CD4-positive, alpha-beta T cell treated with Interleukin-17A for 4 hours (primary cell): ENCODE measurements around the gene CSNK1D.

Source experiments
- DNase-seq: peaks from one replicate; pipeline ENCODE4 v3.0.0-alpha.2; 2020; ENCODE audit warnings: mixed read lengths

Gene CSNK1D

GRCh38 chr17:82249896-82250581, 23.5 kb downstream of the CSNK1D start:
- DNase-seq = no peak

GRCh38 chr17:82248815-82249674, 24.5 kb downstream of the CSNK1D start:
- no peak for DNase-seq

- no peak for DNase-seq
Measured at GRCh38 chr17:82247856-82248671, 25.4 kb downstream of the CSNK1D start.

- no peak for DNase-seq
Measured at GRCh38 chr17:82247182-82247823, 26.2 kb downstream of the CSNK1D start.

GRCh38 chr17:82246365-82247181, 26.9 kb downstream of the CSNK1D start:
- no peak for DNase-seq

- DNase-seq = no peak
Measured at GRCh38 chr17:82246040-82246364, 27.5 kb downstream of the CSNK1D start.

GRCh38 chr17:82245134-82246039, 28.1 kb downstream of the CSNK1D start:
- DNase-seq = no peak

- DNase-seq = no peak
Measured at GRCh38 chr17:82244413-82245133, 28.9 kb downstream of the CSNK1D start.

GRCh38 chr17:82243648-82244412, 29.7 kb downstream of the CSNK1D start:
- DNase-seq = no peak

- no peak for DNase-seq
Measured at GRCh38 chr17:82242977-82243647, 30.4 kb downstream of the CSNK1D start.

- no peak for DNase-seq
Measured at GRCh38 chr17:82242698-82242976, 30.9 kb downstream of the CSNK1D start.

GRCh38 chr17:82241926-82242697, 31.4 kb downstream of the CSNK1D start:
- no peak for DNase-seq

GRCh38 chr17:82241183-82241925, 32.1 kb downstream of the CSNK1D start:
- no peak for DNase-seq

GRCh38 chr17:82240506-82241182, 32.9 kb downstream of the CSNK1D start:
- no peak for DNase-seq

GRCh38 chr17:82239926-82240505, 33.5 kb downstream of the CSNK1D start:
- DNase-seq = no peak

GRCh38 chr17:82239401-82239925, 34.0 kb downstream of the CSNK1D start:
- DNase-seq = no peak
